GM03348 (cell line): Measurements from ENCODE around the gene PCDHB12.
"Not testable (repeated sequence)": the region's sequence is repeated elsewhere in the genome, so short reads cannot be mapped to it uniquely, and the experiment has no call there.

Experiments used
- DNase-seq: peaks from one replicate; pipeline ENCODE4 v3.0.0; 2012; ENCODE audit warnings: low spot score

Gene PCDHB12

GRCh38 chr5:141210281-141210680 is 1.8 kb downstream of the PCDHB12 start:
- not testable (repeated sequence) for DNase-seq

DNA sequence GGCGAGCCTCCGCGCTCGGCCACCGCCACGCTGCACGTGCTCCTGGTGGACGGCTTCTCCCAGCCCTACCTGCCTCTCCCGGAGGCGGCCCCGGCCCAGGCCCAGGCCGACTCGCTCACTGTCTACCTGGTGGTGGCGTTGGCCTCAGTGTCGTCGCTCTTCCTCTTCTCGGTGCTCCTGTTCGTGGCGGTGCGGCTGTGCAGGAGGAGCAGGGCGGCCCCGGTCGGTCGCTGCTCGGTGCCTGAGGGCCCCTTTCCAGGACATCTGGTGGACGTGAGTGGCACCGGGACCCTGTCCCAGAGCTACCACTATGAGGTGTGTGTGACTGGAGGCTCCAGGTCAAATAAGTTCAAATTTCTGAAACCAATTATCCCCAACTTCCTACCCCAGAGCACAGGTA is 2.3 kb downstream of the PCDHB12 start:
- DNase-seq, result not testable (repeated sequence)

DNA sequence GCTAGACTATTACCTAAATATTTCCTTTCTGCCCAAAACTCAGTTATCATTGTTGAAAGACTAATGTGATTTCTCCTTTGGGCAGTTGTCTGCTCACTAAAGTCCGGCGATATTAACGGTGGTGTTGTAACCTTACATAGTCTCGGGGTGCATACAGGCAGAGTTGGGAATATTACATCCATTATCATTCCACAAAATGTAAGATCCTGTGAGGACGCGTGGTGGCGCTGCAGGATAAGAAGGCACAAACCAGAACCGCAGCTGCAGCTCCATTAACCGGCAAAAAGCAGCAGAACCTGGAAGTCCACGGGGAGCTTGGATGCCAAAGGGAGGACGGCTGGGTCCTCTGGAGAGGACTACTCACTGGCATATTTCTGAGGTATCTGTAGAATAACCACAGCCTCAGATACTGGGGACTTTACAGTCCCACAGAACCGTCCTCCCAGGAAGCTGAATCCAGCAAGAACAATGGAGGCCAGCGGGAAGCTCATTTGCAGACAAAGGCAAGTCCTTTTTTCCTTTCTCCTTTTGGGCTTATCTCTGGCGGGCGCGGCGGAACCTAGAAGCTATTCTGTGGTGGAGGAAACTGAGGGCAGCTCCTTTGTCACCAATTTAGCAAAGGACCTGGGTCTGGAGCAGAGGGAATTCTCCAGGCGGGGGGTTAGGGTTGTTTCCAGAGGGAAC is 5.3 kb downstream of the PCDHB12 start, which contains the start of gene PCDHB13:
PCDHB13 (plus strand) TSS at position 264 of the 684 bp plus-strand sequence; CDS start at position 469, 205 bp downstream.
- peak; percentile 44 for DNase-seq

GRCh38 chr5:141214583-141214982 is 6.1 kb downstream of the PCDHB12 start:
- not testable (repeated sequence) for DNase-seq

GRCh38 chr5:141215504-141215903 is 7.0 kb downstream of the PCDHB12 start:
- not testable (repeated sequence) for DNase-seq

DNA sequence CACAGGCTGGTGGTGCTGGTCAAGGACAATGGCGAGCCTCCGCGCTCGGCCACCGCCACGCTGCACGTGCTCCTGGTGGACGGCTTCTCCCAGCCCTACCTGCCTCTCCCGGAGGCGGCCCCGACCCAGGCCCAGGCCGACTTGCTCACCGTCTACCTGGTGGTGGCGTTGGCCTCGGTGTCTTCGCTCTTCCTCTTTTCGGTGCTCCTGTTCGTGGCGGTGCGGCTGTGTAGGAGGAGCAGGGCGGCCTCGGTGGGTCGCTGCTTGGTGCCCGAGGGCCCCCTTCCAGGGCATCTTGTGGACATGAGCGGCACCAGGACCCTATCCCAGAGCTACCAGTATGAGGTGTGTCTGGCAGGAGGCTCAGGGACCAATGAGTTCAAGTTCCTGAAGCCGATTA is 7.5 kb downstream of the PCDHB12 start:
- DNase-seq, result not testable (repeated sequence)

DNA sequence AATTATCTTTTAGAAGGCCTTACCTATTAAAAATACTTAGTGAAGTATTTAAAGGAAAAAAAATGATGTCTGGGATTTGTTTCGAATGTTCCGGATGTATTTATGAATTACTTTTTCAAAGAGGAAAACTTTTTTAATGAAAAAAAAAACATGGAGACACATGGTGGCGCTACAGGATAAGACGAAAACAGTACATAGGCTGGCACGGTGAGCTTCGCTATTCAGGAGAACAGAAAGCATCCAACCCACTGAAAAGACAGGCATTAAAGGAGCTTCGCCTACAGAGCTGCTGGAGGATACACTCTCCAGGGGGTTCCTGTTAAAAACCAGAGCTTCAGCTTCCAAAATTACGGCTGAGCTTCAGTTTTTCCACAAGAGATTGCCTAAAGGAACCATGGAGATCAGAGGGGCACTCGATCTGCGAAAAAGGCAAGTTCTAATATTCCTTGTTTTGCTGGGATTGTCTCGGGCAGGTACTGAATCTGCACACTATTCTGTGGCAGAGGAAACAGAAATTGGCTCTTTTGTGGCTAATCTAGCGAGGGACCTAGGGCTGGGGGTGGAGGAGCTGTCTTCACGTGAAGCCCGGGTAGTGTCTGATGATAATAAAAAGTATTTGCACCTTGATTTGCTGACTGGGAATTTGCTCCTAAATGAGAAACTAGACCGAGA is 14.7 kb downstream of the PCDHB12 start, which contains the start of gene PCDHB14:
PCDHB14 (plus strand) TSS at position 232 of the 672 bp plus-strand sequence; CDS start at position 395, 163 bp downstream.
- peak; percentile 54 for DNase-seq

GRCh38 chr5:141224844-141225243 is 16.3 kb downstream of the PCDHB12 start:
- not testable (repeated sequence) for DNase-seq

DNA sequence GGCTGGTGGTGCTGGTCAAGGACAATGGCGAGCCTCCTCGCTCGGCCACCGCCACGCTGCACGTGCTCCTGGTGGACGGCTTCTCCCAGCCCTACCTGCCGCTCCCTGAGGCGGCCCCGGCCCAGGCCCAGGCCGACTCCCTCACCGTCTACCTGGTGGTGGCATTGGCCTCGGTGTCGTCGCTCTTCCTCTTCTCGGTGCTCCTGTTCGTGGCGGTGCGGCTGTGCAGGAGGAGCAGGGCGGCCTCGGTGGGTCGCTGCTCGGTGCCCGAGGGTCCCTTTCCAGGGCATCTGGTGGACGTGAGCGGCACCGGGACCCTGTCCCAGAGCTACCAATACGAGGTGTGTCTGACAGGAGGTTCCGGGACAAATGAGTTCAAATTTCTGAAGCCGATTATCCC is 16.9 kb downstream of the PCDHB12 start:
- not testable (repeated sequence) for DNase-seq

DNA sequence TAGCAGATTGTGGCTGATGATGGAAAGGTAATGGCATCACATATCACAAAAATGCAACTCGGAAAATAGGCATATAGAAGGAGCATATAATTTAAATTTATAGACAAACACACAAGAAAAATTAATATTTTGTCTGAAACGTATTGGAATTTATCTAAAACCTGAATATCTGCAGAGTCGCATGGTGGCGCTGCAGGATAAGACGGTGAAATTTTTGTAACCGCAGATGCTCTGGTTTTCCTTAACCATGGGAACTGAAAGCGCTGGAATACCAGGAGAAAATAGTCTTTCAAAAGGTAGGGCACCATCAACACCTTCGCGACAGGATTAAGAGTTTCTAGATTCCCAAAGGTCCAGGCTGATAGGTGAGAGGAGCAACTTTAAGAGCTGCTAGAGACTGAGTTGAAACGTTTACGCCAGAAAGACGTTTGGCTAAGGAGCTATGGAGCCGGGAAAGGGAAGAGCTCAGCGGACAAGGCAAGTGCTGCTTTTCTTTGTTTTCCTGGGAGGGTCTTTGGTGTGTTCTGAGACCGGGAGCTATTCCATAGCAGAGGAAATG is 25.7 kb downstream of the PCDHB12 start:
- peak; percentile 23 for DNase-seq

DNA sequence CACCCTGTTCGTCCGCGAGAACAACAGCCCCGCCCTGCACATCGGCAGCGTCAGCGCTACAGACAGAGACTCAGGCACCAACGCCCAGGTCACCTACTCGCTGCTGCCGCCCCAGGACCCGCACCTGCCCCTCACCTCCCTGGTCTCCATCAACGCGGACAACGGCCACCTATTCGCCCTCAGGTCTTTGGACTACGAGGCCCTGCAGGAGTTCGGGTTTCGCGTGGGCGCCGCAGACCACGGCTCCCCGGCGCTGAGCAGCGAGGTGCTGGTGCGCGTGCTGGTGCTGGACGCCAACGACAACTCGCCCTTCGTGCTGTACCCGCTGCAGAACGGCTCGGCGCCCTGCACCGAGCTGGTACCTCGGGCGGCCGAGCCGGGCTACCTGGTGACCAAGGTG is 27.4 kb downstream of the PCDHB12 start:
- DNase-seq, result not testable (repeated sequence)

DNA sequence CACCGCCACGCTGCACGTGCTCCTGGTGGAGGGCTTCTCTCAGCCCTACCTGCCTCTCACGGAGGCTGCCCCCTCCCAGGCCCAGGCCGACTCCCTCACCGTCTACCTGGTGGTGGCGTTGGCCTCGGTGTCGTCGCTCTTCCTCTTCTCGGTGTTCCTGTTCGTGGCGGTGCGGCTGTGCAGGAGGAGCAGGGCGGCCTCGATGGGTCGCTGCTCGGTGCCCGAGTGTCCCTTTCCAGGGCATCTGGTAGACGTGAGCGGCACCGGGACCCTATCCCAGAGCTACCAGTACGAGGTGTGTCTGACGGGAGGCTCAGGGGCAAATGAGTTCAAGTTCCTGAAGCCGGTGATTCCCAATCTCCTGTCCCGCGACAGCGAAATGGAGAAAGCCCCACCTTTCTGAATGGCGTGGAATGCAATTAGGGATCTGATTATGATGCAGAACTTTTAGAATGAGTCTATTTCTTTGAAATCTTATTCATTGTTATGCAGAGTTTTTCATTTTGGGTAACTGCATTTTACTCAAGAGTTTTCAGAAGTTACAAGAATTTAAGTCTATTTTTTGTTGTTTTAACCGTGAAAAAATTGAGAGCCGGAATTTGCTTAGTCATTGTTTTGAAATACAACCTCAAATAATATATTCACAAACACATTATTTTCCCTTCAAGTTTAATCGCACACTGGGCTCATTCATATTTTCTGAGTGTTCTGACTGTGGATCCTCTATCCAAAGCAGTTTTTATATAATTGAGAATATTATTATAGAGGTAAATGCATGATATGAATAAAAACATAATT is 28.2 kb downstream of the PCDHB12 start:
- no peak for DNase-seq

GRCh38 chr5:141241496-141241895 is 33.0 kb downstream of the PCDHB12 start:
- DNase-seq, result no peak

DNA sequence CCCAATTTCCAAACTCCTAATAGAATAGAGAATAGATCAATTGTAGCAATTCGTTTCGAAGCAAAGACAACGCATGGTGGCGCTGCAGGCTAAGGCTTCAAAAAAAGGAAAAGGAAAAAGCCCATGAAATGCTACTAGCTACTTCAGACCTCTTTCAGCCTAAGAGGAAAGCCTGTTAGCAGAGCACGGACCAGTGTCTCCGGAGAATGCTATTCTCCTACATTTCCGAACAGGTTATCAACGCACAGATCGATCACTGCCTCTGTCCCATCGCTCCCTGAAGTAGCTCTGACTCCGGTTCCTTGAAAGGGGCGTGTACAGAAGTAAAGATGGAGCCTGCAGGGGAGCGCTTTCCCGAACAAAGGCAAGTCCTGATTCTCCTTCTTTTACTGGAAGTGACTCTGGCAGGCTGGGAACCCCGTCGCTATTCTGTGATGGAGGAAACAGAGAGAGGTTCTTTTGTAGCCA is 36.8 kb downstream of the PCDHB12 start, which contains the start of gene PCDHB15:
PCDHB15 (plus strand) TSS at position 146 of the 468 bp plus-strand sequence; CDS start at position 330, 184 bp downstream.
- no peak for DNase-seq

GRCh38 chr5:141246971-141247370 is 38.5 kb downstream of the PCDHB12 start:
- DNase-seq, result not testable (repeated sequence)

DNA sequence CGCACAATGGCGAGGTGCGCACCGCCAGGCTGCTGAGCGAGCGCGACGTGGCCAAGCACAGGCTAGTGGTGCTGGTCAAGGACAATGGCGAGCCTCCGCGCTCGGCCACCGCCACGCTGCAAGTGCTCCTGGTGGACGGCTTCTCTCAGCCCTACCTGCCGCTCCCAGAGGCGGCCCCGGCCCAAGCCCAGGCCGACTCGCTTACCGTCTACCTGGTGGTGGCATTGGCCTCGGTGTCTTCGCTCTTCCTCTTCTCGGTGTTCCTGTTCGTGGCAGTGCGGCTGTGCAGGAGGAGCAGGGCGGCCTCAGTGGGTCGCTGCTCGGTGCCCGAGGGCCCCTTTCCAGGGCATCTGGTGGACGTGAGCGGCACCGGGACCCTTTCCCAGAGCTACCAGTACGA is 38.9 kb downstream of the PCDHB12 start:
- DNase-seq, result not testable (repeated sequence)

GRCh38 chr5:141250576-141250975 is 42.1 kb downstream of the PCDHB12 start:
- no peak for DNase-seq

DNA sequence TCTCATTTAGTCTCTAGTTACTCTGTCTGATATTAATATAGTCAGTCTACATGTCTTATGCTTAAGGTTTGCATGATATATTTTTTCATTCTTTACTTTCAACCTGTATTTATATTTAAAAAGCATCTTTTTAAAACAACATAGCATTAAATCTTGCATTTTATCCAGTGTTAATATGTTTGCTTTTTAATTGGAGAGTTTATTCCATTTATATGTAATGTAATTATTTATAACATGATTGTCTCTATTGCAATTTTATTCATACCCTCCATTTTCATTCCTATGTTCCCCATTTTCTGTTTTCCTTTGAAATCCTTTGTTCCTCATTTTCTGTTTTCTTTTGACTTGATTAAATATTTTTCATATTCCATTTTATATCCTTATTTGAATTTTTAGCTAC is 49.9 kb downstream of the PCDHB12 start:
- DNase-seq, result no peak

DNA sequence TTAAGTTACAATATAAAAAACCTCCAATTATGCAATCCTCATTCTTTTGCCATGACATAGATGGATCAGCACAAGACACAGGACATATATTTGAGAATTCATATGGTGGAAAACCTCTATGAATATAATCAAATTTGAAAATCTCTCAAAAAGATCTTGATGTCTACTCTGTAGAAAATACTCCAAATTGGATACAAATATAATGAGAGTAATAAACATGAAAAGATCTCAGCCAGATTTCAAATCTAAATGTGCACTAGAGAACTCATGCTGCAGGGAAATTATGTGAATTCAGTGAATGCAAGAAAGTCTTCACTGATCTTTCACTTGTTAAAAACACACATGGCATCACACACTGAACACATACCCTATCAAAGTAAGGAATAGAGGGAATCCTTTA is 50.4 kb downstream of the PCDHB12 start:
- DNase-seq, result no peak

- no peak for DNase-seq
Measured at GRCh38 chr5:141260458-141261237, 52.1 kb downstream of the PCDHB12 start.

- DNase-seq, result no peak
Measured at GRCh38 chr5:141261238-141261546, 52.7 kb downstream of the PCDHB12 start.
